ENCODE data around the gene MYO1D. TPM values are rescaled to one million over a fixed set of nuclear protein-coding genes. Genes with fewer than 3 reads are reported as not detected.

MYO1D gene
- total and polyA plus RNA-seq, 2 of the 13 experiments (the other 11 are each of a cell fraction or from before 2014, with no cell fraction given): 13.2 to 17.3 TPM

DNA sequence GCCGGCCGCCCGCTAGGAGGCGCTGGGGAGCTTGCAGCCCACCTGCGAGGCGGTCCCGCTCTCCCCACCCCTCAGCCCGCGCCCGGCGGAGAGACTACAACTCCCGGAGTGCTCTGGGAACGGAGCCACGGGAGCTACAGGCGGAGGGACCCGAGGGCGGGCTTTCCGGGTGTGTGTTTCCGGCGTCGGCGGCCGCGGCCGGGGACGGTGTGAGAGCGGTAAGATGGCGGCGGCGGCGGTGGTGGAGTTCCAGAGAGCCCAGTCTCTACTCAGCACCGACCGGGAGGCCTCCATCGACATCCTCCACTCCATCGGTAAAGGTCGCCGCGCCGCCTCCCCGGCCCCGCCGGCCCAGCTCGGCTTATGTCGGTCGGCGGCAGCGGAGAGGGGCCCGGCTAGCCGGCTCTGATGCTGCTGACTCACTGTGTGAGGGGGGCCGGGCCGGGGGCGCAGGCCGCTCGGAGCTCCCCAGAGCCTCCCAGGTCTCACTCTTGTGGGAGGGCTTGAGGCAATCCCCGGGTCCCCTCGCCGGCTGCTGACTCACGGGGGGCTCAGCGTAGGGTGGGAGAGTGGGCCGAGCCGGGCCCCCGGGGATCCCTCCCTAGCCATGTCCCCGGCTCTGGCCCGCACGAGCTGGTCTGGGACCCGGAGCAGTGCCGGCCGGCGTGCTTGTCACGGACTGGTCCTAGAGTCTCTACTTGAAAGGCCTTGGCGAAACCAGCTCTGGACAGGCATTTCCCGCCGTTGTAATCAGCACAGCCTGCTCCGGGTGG lies 432.4 kb downstream of the MYO1D start, which contains the start of gene PSMD11 (continued):
- TF ChIP-seq ZFP62 (CRISPR knock-in tag; IDR thresholded peaks at IDR 0.05) (no peak), ZNF326 (CRISPR knock-in tag; IDR thresholded peaks at IDR 0.05; ENCODE audit: borderline replicate concordance) (no peak), ZNF207 (IDR thresholded peaks at IDR 0.05; ENCODE audit: borderline replicate concordance) (no peak), FOXO1 (CRISPR knock-in tag; IDR thresholded peaks at IDR 0.05) (no peak; the same call in 1 of the 2 replicates), KMT2A (CRISPR knock-in tag; IDR thresholded peaks at IDR 0.05) (peak; percentile 75), SP4 (CRISPR knock-in tag; IDR thresholded peaks at IDR 0.05) (peak; percentile 63), MBD4 (IDR thresholded peaks at IDR 0.05; ENCODE audit: borderline replicate concordance, low read length) (no peak), GABPB1 (CRISPR knock-in tag; IDR thresholded peaks at IDR 0.05) (peak; percentile 98), ZNF350 (CRISPR knock-in tag; IDR thresholded peaks at IDR 0.05; ENCODE audit: borderline replicate concordance, low read depth) (peak; percentile 66; the same call in 1 of the 2 replicates), ZSCAN30 (CRISPR knock-in tag; IDR thresholded peaks at IDR 0.05) (no peak), GPBP1L1 (CRISPR knock-in tag; IDR thresholded peaks at IDR 0.05) (no peak), ZSCAN31 (CRISPR knock-in tag; IDR thresholded peaks at IDR 0.05; ENCODE audit: low read depth) (no peak), KAT7 (CRISPR knock-in tag; IDR thresholded peaks at IDR 0.05; ENCODE audit: borderline replicate concordance) (no peak; the same call in 1 of the 2 replicates), ZNF253 (CRISPR knock-in tag; IDR thresholded peaks at IDR 0.05; ENCODE audit: borderline replicate concordance) (no peak), ZBTB10 (CRISPR knock-in tag; IDR thresholded peaks at IDR 0.05; ENCODE audit: borderline replicate concordance) (no peak), RXRB (CRISPR knock-in tag; IDR thresholded peaks at IDR 0.05; ENCODE audit: borderline replicate concordance) (peak; percentile 58; the same call in 1 of the 2 replicates), RORA (CRISPR knock-in tag; IDR thresholded peaks at IDR 0.05) (no peak), ZFP36 (IDR thresholded peaks at IDR 0.05; ENCODE audit: borderline replicate concordance, low read depth, low read length, partially characterized antibody) (no peak), ELK4 (CRISPR knock-in tag; IDR thresholded peaks at IDR 0.05; ENCODE audit: borderline replicate concordance) (no peak), KDM5B (CRISPR knock-in tag; IDR thresholded peaks at IDR 0.05; ENCODE audit: borderline replicate concordance) (peak; percentile 53; the same call in 1 of the 2 replicates), ZNF225 (CRISPR knock-in tag; IDR thresholded peaks at IDR 0.05) (no peak)
- TF ChIP-seq, protein P1, sequence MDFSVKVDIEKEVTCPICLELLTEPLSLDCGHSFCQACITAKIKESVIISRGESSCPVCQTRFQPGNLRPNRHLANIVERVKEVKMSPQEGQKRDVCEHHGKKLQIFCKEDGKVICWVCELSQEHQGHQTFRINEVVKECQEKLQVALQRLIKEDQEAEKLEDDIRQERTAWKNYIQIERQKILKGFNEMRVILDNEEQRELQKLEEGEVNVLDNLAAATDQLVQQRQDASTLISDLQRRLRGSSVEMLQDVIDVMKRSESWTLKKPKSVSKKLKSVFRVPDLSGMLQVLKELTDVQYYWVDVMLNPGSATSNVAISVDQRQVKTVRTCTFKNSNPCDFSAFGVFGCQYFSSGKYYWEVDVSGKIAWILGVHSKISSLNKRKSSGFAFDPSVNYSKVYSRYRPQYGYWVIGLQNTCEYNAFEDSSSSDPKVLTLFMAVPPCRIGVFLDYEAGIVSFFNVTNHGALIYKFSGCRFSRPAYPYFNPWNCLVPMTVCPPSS (IDR thresholded peaks at IDR 0.05): no peak

All from HepG2 (cell line).